HCT116 (cell line): ENCODE results near the gene MXD3.

ENCODE experiments used
- CBX3 ChIP-seq: IDR thresholded peaks from 2 replicates; pipeline ENCODE4 v1.6.1; 2012; ENCODE audit warnings: low read depth
- CEBPB ChIP-seq: IDR thresholded peaks from 2 replicates; pipeline ENCODE4 v1.6.1; 2012; ENCODE audit warnings: low read depth
- EZH2 ChIP-seq: fragments of 200-600 bp; sonication (generic); IDR thresholded peaks from 2 replicates; pipeline ENCODE4 v1.6.1; 2017; ENCODE audit warnings: antibody characterized with exemption, mixed run types
- EZH2phosphoT487 ChIP-seq: fragments of 200-600 bp; IDR thresholded peaks from 2 replicates; pipeline ENCODE4 v1.6.1; 2018; ENCODE audit warnings: antibody characterized with exemption, borderline replicate concordance
- POLR2A ChIP-seq: IDR thresholded peaks from 2 replicates; pipeline ENCODE4 v1.7.0; 2011; ENCODE audit warnings: borderline replicate concordance; ENCODE audit not compliant: insufficient read depth, insufficient read length; ENCODE audit errors: extremely low read depth
- POLR2AphosphoS5 ChIP-seq: IDR thresholded peaks from 2 replicates; pipeline ENCODE4 v1.6.1; 2011; ENCODE audit warnings: mild to moderate bottlenecking, low read depth, low read length, moderate library complexity
- SRF ChIP-seq: IDR thresholded peaks from 2 replicates; pipeline ENCODE4 v1.6.1; 2012; ENCODE audit warnings: low read depth
- ZNF274 ChIP-seq: fragments of 200-500 bp; sonication (Bioruptor generic); IDR thresholded peaks from 2 replicates; pipeline ENCODE4 v1.6.1; 2014; ENCODE audit warnings: mild to moderate bottlenecking, low read depth, low read length, inconsistent platforms
- TF ChIP-seq, protein P1 (sequence below), 3 experiments: fragments of 200-600 bp in 1 of 3; sonication (generic) in 1 of 3; IDR thresholded peaks in 2 of 3; conservative IDR thresholded peaks in 1 of 3; 2 replicates each; pipeline ENCODE4 v1.5.1; 2012 to 2017; ENCODE audit warnings: low read depth in 2 of 3, low read length in 2 of 3, antibody characterized with exemption in 1 of 3, borderline replicate concordance in 1 of 3, control low read depth in 1 of 3, mild to moderate bottlenecking in 1 of 3, mixed read lengths in 1 of 3, mixed run types in 1 of 3, moderate library complexity in 1 of 3; ENCODE audit not compliant: insufficient read depth in 1 of 3
- TF ChIP-seq, protein P2 (sequence below): IDR thresholded peaks from 2 replicates; pipeline ENCODE4 v1.6.1; 2011; ENCODE audit warnings: mild to moderate bottlenecking, low read length, moderate library complexity; ENCODE audit not compliant: insufficient replicate concordance; ENCODE audit errors: extremely low read depth
- TF ChIP-seq, protein P3 (sequence below): IDR thresholded peaks from 2 replicates; pipeline ENCODE4 v1.6.1; 2012
- TF ChIP-seq, protein P4 (sequence below): IDR thresholded peaks from 2 replicates; pipeline ENCODE4 v1.6.1; 2012

DNA sequence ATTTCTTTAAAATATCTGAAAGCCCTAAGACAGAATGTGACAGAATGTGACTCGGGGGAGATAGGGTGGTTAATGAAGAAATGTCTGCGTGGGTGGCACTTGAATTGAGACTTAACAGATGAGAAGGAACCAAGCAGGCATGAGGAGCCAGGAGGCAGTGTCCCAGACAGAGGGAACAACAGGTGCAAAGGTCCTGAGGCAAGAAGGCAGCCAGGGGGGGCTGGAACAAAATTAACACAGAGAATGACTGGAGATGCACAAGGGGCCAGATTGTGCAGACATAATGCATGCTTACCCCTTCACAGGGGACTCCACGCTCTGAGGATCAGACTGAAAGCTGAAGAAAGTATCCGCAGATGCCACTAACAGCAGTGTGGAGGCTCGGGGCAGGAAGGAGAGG is 38.1 kb upstream of the MXD3 start:
- TF ChIP-seq, protein P1, sequence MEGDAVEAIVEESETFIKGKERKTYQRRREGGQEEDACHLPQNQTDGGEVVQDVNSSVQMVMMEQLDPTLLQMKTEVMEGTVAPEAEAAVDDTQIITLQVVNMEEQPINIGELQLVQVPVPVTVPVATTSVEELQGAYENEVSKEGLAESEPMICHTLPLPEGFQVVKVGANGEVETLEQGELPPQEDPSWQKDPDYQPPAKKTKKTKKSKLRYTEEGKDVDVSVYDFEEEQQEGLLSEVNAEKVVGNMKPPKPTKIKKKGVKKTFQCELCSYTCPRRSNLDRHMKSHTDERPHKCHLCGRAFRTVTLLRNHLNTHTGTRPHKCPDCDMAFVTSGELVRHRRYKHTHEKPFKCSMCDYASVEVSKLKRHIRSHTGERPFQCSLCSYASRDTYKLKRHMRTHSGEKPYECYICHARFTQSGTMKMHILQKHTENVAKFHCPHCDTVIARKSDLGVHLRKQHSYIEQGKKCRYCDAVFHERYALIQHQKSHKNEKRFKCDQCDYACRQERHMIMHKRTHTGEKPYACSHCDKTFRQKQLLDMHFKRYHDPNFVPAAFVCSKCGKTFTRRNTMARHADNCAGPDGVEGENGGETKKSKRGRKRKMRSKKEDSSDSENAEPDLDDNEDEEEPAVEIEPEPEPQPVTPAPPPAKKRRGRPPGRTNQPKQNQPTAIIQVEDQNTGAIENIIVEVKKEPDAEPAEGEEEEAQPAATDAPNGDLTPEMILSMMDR (IDR thresholded peaks at IDR 0.05 in 2 of 3, conservative IDR thresholded peaks at IDR 0.05 in 1 of 3; ENCODE audit: borderline replicate concordance in 1 of 3, insufficient read depth in 1 of 3, low read depth in 2 of 3, low read length in 2 of 3), result no peak
- TF ChIP-seq EZH2 (no peak), CEBPB (no peak), POLR2A (no peak), ZNF274 (no peak), POLR2AphosphoS5 (no peak), EZH2phosphoT487 (no peak), SRF (no peak), CBX3 (no peak)
- TF ChIP-seq, protein P2, sequence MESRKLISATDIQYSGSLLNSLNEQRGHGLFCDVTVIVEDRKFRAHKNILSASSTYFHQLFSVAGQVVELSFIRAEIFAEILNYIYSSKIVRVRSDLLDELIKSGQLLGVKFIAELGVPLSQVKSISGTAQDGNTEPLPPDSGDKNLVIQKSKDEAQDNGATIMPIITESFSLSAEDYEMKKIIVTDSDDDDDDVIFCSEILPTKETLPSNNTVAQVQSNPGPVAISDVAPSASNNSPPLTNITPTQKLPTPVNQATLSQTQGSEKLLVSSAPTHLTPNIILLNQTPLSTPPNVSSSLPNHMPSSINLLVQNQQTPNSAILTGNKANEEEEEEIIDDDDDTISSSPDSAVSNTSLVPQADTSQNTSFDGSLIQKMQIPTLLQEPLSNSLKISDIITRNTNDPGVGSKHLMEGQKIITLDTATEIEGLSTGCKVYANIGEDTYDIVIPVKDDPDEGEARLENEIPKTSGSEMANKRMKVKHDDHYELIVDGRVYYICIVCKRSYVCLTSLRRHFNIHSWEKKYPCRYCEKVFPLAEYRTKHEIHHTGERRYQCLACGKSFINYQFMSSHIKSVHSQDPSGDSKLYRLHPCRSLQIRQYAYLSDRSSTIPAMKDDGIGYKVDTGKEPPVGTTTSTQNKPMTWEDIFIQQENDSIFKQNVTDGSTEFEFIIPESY, result no peak
- TF ChIP-seq, protein P3, sequence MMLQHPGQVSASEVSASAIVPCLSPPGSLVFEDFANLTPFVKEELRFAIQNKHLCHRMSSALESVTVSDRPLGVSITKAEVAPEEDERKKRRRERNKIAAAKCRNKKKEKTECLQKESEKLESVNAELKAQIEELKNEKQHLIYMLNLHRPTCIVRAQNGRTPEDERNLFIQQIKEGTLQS, result no peak
- TF ChIP-seq, protein P4, sequence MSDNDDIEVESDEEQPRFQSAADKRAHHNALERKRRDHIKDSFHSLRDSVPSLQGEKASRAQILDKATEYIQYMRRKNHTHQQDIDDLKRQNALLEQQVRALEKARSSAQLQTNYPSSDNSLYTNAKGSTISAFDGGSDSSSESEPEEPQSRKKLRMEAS, result no peak
